ENCODE measurements around the gene FOXP1.

The FOXP1 gene

GRCh38 chr3:71560665-71561064, 22.9 kb downstream of the FOXP1 start:
- no peak overlapping the region for H3K27ac ChIP-seq (ENCODE audit: low read depth, low read length)
- no peaks in the 10 kb centered on the region for H3K27me3 ChIP-seq (ENCODE audit: control insufficient read depth, low read length)
- no peaks in the 10 kb centered on the region for H3K9me2 ChIP-seq (replicated peaks; ENCODE audit: control insufficient read depth, low read length)
- TF ChIP-seq, protein P1, sequence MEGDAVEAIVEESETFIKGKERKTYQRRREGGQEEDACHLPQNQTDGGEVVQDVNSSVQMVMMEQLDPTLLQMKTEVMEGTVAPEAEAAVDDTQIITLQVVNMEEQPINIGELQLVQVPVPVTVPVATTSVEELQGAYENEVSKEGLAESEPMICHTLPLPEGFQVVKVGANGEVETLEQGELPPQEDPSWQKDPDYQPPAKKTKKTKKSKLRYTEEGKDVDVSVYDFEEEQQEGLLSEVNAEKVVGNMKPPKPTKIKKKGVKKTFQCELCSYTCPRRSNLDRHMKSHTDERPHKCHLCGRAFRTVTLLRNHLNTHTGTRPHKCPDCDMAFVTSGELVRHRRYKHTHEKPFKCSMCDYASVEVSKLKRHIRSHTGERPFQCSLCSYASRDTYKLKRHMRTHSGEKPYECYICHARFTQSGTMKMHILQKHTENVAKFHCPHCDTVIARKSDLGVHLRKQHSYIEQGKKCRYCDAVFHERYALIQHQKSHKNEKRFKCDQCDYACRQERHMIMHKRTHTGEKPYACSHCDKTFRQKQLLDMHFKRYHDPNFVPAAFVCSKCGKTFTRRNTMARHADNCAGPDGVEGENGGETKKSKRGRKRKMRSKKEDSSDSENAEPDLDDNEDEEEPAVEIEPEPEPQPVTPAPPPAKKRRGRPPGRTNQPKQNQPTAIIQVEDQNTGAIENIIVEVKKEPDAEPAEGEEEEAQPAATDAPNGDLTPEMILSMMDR (IDR thresholded peaks at IDR 0.05; ENCODE audit: low read depth, low read length, poor library complexity, severe bottlenecking): no peak
- TF ChIP-seq EZH2phosphoT487 (IDR thresholded peaks at IDR 0.05; ENCODE audit: borderline replicate concordance, low read length): no peak
- H3K4me2 ChIP-seq (ENCODE audit: low read length): no peak overlapping the region
- H3K4me3 ChIP-seq (ENCODE audit: low read length): no peak overlapping the region
- H3F3A ChIP-seq (ENCODE audit: control insufficient read depth, insufficient read depth): peaks cover 34% of the 10 kb centered on the region
- peaks cover 95% of the 10 kb centered on the region for H3K4me1 ChIP-seq (ENCODE audit: control insufficient read depth, low read length)
- H3K9me3 ChIP-seq (ENCODE audit: control insufficient read depth, insufficient read depth, low read length): no peaks in the 10 kb centered on the region
- H4K20me1 ChIP-seq (ENCODE audit: control insufficient read depth, insufficient read depth, low read depth, low read length): no peaks in the 10 kb centered on the region
- H3K36me3 ChIP-seq (ENCODE audit: control insufficient read depth, low read length): peaks cover 68% of the 10 kb centered on the region
- H3K79me2 ChIP-seq (ENCODE audit: control insufficient read depth, low read length): peaks cover 97% of the 10 kb centered on the region

DNA sequence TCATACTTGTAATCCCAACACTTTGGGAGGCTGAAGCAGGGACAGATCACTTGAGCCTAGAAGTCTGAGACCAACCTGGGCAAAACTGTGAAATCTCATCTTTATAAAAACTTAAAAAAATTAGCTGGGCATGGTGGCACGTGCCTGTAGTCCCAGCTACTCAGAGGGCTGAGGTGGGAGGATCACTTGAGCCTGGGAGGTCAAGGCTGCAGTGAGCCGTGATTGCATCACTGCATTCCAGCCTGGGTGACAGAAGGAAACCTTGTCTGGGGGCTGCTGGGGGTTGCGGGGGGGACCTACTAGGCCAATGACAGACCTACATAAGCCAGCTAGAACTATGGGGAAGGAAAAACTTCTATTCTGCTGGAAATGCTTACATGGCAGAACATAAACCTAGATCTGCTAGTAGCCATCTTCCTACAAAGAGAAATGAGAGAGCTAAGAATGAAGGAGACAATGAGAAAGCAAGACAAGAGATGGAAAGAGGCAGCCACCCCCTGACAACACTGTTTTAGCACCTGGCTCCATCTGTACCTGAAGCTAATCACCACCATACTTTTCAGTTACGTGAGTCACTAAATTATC, 23.9 kb downstream of the FOXP1 start:
- peaks cover 95% of the 10 kb centered on the region for H3K4me1 ChIP-seq (ENCODE audit: control insufficient read depth, low read length)
- no peaks in the 10 kb centered on the region for H4K20me1 ChIP-seq (ENCODE audit: control insufficient read depth, insufficient read depth, low read depth, low read length)
- peaks cover 64% of the 10 kb centered on the region for H3K36me3 ChIP-seq (ENCODE audit: control insufficient read depth, low read length)
- no peaks in the 10 kb centered on the region for H3K9me2 ChIP-seq (replicated peaks; ENCODE audit: control insufficient read depth, low read length)
- no peak for TF ChIP-seq EZH2phosphoT487 (IDR thresholded peaks at IDR 0.05; ENCODE audit: borderline replicate concordance, low read length)
- TF ChIP-seq, protein P1 (IDR thresholded peaks at IDR 0.05; ENCODE audit: low read depth, low read length, poor library complexity, severe bottlenecking): no peak
- H3K4me2 ChIP-seq (ENCODE audit: low read length): no peak overlapping the region
- H3K79me2 ChIP-seq (ENCODE audit: control insufficient read depth, low read length): peaks cover 97% of the 10 kb centered on the region
- no peak overlapping the region for H3K4me3 ChIP-seq (ENCODE audit: low read length)
- H3K27ac ChIP-seq (ENCODE audit: low read depth, low read length): peak overlapping the region; percentile 4; the same call in 1 of the 2 replicates
- peaks cover 28% of the 10 kb centered on the region for H3F3A ChIP-seq (ENCODE audit: control insufficient read depth, insufficient read depth)
- H3K27me3 ChIP-seq (ENCODE audit: control insufficient read depth, low read length): no peaks in the 10 kb centered on the region
- no peaks in the 10 kb centered on the region for H3K9me3 ChIP-seq (ENCODE audit: control insufficient read depth, insufficient read depth, low read length)

GRCh38 chr3:71559021-71559420, 24.5 kb downstream of the FOXP1 start:
- Histone ChIP-seq H3K79me2 (ENCODE audit: control insufficient read depth, low read length) (peaks cover 97% of the 10 kb centered on the region), H3K4me1 (ENCODE audit: control insufficient read depth, low read length) (peaks cover 95% of the 10 kb centered on the region), H3K4me2 (ENCODE audit: low read length) (no peak overlapping the region), H3K4me3 (ENCODE audit: low read length) (no peak overlapping the region), H3K9me2 (replicated peaks; ENCODE audit: control insufficient read depth, low read length) (no peaks in the 10 kb centered on the region), H3K9me3 (ENCODE audit: control insufficient read depth, insufficient read depth, low read length) (no peaks in the 10 kb centered on the region), H3F3A (ENCODE audit: control insufficient read depth, insufficient read depth) (peaks cover 22% of the 10 kb centered on the region), H3K27ac (ENCODE audit: low read depth, low read length) (0 out of 2 replicates have a peak overlapping the region, but pooled peaks have one; percentile 4), H3K27me3 (ENCODE audit: control insufficient read depth, low read length) (no peaks in the 10 kb centered on the region), H3K36me3 (ENCODE audit: control insufficient read depth, low read length) (peaks cover 58% of the 10 kb centered on the region), H4K20me1 (ENCODE audit: control insufficient read depth, insufficient read depth, low read depth, low read length) (no peaks in the 10 kb centered on the region)
- TF ChIP-seq, protein P1 (IDR thresholded peaks at IDR 0.05; ENCODE audit: low read depth, low read length, poor library complexity, severe bottlenecking): no peak
- no peak for TF ChIP-seq EZH2phosphoT487 (IDR thresholded peaks at IDR 0.05; ENCODE audit: borderline replicate concordance, low read length)
